GM12892 (cell line): ENCODE data around the gene DAGLA.
"Not testable (repeated sequence)": the region's sequence is repeated elsewhere in the genome, so short reads cannot be mapped to it uniquely, and the experiment has no call there.

Experiments
- DNase-seq: peaks from one replicate; pipeline ENCODE4 v3.0.0; 2011; ENCODE audit not compliant: insufficient read length
- FAIRE-seq: peaks from 2 replicates; lab custom pipeline; 2011; peaks lifted over from hg19 to GRCh38; lab: Jason Lieb, UNC
- POLR2A ChIP-seq: IDR thresholded peaks from 2 replicates; pipeline ENCODE4 v1.6.1; 2011; ENCODE audit warnings: low read depth, low read length, control low read depth
- POLR2AphosphoS5 ChIP-seq: IDR thresholded peaks from 2 replicates; pipeline ENCODE4 v1.6.1; 2011; ENCODE audit warnings: low read depth, low read length, control low read depth
- TAF1 ChIP-seq: IDR thresholded peaks from 2 replicates; pipeline ENCODE4 v1.6.1; 2011; ENCODE audit warnings: low read depth, mild to moderate bottlenecking, control low read depth, low read length, borderline replicate concordance

Gene DAGLA

DNA sequence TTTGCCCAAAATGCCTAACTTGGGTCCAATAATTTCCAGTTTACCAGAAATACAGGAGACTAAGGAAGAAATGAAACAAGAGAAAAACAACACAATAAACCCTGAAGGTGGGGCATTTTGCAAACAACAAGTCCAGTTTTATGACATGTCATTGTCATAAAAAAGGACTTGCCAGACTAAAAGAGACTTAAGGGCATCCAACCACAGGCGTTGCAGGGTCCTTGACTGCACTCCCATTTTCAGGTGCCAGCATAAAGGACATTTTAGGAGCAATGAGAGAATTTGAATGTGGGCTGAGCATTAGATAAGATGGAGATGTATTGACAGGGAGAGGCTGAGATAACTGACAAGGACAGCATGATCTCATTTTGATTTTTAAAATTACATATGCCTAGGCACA, 28.1 kb upstream of the DAGLA start:
- TF ChIP-seq POLR2A (no peak), TAF1 (no peak), POLR2AphosphoS5 (no peak)
- DNase-seq (no peak), FAIRE-seq (no peak)

DNA sequence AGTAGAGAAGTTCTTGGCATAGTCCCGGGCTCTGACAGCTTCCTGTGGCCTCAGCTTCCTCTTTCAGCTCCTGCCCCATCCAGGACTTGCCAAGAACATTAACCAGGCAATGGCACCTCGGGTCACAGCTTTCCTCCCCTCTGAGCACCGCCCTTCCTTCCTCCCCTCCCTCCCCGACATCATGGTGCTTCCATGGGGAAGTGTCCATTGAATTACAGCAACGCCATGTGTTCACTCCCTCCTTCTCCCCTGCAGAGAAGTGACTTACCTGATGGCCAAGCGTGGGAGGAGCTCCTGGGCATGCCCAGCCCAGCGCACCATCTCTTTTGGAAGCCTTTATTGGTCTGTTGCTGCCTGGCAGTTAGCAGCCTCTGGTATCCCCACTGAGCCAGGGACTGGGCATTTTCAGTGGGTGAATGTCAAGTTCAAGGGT, 25.8 kb upstream of the DAGLA start:
- FAIRE-seq (no peak), DNase-seq (no peak)
- TF ChIP-seq POLR2A, result no peak
- TF ChIP-seq TAF1, result no peak
- no peak for TF ChIP-seq POLR2AphosphoS5

DNA sequence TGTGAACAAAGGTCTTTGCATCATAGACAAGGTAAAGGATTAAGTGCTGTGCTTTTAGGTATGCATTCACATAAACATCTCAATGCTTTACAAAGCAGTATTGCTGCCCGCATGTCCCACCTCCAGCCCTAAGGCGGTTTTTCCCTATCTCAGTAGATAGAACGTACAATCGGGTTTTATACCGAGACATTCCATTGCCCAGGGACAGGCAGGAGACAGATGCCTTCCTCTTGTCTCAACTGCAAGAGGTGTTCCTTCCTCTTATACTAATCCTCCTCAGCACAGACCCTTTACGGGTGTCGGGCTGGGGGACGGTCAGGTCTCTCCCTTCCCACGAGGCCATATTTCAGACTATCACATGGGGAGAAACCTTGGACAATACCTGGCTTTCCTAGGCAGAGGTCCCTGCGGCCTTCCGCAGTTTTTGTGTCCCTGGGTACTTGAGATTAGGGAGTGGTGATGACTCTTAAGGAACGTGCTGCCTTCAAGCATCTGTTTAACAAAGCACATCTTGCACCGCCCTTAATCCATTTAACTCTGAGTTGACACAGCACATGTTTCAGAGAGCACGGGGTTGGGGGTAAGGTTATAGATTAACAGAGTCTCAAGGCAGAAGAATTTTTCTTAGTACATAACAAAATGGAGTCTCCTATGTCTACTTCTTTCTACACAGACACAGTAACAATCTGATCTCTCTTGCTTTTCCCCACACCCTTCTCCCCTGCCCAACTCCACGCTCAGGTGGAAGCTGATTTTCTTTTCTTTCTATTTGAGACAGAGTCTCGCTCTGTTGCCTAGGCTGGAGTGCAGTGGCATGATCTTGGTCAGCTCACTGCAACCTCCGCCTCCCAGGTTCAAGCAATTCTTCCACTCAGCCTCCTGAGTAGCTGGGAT, 24.7 kb upstream of the DAGLA start:
- not testable (repeated sequence) for DNase-seq, FAIRE-seq

DNA sequence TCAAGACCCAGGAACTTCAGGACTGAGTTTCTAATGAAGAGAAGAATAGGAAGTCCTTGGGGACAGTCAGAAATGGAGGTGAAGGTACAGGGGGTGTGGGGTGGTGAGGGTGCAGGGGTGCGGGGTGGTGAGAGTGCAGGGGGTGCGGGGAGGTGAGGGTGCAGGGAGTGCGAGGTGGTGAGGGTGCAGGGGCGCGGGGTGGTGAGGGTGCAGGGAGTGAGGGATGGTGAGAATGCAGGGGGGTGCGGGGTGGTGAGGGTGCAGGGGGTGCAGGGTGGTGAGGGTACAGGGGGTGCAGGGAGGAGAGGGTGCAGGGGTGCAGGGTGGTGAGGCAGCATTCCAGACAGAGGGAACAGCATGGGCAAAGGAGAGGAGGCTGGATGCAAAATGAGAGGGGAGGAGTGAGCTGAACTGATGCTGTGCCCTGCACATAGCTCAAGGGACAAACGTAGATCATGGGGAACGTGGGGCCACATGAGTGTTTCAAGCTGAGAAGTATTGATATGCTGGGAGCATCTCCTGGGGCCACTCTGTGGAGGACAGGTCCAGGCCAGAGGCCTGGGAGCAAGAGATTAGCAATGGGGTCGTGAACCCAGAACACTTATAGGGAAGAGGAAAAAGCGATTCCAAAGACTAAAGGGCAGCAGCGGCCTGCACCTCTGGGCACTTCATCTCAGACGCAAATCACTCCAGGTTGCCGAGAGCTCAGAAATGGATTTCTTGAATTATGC, 23.7 kb upstream of the DAGLA start:
- TF ChIP-seq TAF1 (no peak), POLR2AphosphoS5 (no peak), POLR2A (no peak)
- DNase-seq, result no peak
- FAIRE-seq, result no peak

DNA sequence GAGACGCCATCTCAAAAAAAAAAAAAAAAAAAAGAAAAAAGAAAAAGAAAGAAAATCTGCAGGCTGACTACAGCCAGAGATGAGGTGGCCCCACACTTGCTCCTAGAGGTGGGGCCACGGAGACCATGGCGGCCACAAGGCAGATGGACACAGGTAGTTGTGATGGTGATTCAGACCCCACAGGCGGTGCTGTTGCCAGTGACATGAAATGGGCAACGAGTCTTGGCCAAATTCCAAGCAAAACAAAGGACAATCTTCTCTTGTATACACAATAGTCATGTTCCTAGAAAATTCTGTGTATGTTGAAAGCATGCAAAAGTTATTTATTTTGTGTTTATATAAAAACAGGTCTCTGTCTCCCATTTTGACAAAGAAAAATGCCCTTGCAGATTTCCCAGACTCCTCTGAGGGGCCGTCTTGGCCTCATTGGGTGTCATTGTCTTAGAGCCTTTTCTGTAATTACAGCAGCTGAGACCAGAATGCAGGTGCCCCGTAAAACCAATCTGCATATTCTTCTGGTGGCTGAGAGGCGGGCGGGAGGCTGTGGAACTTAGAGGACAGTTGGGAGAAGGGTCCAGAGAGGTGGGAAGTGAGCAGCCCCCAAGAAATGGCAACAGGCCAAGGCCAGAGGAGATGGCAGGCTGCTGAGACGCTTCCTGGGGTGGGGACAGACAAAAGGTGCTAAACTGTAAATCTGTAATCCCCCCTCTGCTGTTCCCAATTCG, 22.5 kb upstream of the DAGLA start:
- FAIRE-seq, result no peak
- no peak for DNase-seq
- TF ChIP-seq POLR2AphosphoS5, result no peak
- no peak for TF ChIP-seq POLR2A

DNA sequence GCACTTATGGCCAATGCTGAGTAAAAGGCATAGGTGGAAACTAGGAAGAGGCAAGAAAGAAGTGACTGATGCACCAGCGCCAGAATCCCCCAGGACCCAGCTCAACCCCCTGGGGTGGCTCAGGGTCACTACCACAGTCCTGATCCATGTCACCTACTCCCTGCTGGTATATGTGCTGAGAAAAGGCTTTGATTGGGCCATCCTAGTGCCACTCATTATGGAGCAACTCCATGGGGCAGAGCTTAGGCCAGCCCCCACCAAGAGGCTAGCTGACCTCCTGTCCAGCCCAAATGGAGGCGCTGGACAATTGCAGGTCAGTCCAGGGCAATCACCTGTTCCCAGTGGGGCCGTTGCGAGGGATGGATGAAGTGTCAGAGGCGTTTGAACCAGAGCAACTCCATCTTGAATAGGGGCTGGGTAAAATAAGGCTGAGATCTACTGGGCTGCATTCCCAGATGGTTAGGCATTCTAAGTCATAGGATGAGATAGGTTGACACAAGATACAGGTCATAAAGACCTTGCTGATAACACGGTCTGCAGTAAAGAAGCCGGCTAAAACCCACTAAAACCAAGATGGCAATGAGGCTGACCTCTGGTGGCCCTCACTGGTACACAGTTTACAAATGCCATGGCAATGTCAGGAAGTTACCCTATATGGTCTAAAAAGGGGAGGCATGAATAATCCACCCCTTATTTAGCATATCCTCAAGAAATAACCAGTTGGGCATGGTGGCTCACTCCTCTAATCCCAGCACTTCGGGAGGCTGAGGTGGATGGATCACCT, 20.6 kb upstream of the DAGLA start:
- DNase-seq (no peak), FAIRE-seq (no peak)
- no peak for TF ChIP-seq TAF1
- TF ChIP-seq POLR2AphosphoS5, result no peak
- no peak for TF ChIP-seq POLR2A

DNA sequence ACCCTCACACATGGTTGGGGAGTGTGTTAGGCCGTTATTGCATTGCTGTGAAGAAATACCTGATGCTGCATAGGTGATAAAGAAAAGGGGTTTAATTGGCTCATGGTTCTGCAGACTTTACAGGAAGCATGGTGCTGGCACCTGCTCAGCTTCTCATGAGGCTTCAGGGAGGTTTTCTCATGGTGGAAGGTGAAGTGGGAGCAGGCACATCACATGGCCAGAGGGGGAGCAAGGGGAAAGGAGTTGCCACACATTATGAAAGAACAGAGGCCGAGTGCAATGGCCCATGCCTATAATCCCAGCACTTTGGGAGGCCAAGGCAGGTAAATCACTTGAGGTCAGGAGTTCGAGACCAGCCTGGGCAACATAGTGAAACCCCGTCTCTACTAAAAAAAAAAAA, 19.2 kb upstream of the DAGLA start:
- not testable (repeated sequence) for FAIRE-seq, DNase-seq

DNA sequence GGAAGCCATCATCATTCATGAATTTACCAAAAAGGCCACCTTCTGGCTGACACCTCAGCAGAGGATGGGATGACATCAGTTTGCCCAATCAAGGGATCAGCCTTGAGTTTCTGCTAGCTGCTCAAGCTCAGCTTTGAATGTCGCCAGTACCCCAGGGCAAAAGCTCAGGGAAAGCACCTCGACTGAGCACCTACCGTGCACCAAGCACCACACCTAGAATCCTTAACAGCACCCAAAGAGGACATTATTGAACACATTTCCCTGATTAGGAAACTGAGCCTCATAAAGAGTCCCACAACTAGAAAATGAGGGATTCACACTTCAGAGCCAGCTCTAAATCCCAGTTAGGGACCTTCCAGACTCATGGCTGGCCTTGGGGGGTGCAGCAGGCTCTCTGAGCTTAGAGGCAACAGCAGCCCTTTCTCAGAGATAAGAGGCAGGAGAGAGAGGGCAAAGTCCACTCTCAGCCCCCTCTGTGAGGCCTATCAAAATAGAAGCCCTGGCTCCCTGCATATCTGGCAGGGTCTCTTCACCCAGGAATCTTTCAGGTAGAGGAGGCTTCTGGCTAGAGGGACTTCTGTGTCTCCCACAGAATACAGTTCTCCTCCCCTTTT, 13.4 kb upstream of the DAGLA start:
- no peak for FAIRE-seq
- DNase-seq, result no peak
- TF ChIP-seq POLR2A, result no peak
- no peak for TF ChIP-seq POLR2AphosphoS5
- no peak for TF ChIP-seq TAF1

DNA sequence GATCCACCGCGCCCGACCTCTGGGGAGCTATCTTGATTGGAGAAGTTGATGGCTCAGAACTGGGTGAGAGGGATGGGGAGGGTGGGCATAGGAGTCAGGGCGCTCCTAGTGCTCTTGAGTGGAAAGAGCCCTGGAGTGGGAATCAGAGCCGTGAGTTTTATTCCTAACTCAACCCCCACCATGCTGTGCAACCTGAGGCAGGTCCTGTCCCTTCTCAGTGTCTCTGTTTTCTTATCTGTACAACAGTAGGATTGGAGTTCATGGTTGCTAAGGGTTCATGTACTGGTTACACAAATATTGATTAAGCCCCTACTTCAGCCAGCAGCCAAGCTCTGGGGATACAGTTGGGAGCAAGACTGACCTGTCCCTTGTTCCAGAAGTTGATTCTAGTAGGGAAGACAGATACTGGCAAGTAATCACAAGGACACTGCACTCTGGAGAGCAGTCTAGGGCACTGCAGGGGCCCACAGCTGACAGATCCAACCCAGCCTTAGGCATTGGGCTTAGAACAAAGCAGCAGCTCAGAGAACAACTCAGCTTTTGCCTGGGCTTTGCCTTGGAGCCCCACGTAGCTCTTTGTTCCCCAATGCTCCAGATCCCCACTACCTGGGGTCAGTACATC, 12.4 kb upstream of the DAGLA start:
- DNase-seq (no peak), FAIRE-seq (no peak)
- TF ChIP-seq POLR2AphosphoS5, result no peak
- TF ChIP-seq POLR2A, result no peak
- no peak for TF ChIP-seq TAF1

DNA sequence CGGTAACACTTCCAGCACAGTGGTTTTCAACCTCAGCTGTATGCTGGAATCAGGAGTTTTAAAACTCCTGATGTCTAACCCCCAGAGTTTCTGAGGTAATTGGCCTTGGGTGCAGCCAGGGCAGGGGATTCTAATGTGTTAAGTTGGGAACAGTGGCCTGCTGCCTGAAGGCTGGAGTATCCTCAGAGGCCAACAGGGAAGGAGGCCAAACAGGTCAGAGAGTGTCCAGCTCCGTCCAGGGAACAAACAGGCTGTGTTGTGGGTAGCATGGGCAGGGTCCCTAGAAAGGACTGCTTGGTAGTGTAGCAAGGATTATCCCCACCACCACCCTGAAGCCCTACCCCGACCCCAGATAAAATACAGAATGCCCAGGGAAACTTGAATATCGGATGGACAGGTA, 10.8 kb upstream of the DAGLA start:
- DNase-seq (no peak), FAIRE-seq (no peak)
- TF ChIP-seq TAF1 (no peak), POLR2A (no peak), POLR2AphosphoS5 (no peak)
